ENCODE data around the gene RASD1.
"Not testable (repeated sequence)": the region's sequence is repeated elsewhere in the genome, so short reads cannot be mapped to it uniquely, and the experiment has no call there.

Gene RASD1

DNA sequence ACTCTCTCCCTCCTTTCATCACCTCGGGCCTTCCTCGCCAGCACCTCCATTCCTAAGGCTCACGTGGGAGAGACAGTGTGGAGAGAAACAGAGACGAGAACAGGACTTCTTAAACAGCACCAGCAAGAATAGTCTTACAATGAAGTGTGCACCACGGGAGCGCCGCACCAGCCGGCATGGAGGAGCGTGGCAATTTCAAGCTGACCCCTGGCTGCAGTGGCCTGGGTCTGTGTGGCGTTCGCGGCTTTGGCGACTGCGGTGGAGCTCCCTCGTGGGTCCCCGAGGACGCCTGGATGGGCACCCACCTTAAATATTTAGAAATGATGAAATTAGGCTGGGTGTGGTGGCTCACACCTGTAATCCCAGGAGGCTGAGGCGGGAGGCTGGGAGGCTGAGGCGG lies 39.9 kb downstream of the RASD1 start:
- Histone ChIP-seq H3K4me1 (ENCODE audit: insufficient read depth, low read length) (no peaks in the 10 kb centered on the region), H3K27me3 (ENCODE audit: insufficient read depth, low read length) (no peaks in the 10 kb centered on the region), H3K9me3 (ENCODE audit: insufficient read depth, low read depth, low read length) (peaks cover 5% of the 10 kb centered on the region; the same call in 1 of the 2 replicates), H3K36me3 (ENCODE audit: insufficient read depth, low read depth, low read length) (no peaks in the 10 kb centered on the region), H3K27ac (ENCODE audit: low read length) (no peak overlapping the region), H3K4me3 (ENCODE audit: low read length) (no peak overlapping the region), H3K9ac (ENCODE audit: low read depth, low read length) (no peak overlapping the region)

DNA sequence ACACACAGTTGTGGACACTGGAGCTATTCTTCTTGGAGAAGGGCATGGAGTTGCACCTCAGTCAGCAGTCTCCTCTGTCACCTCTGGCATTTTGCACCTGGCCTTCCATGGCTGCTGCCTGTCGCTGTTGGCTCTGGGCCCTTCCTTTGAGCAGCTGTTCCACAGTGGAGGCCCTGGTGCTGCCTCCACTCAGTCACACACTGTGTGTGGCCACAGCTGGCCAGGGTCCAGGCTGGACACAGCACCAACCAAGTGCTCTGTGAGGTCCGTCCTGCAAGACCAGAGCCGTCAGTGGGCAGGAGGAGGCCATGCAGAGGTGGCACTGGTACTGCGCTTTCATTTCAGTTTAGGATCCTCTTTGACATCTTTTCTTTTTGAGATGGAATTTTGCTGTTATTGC lies 41.0 kb downstream of the RASD1 start:
- H3K4me1 ChIP-seq (ENCODE audit: insufficient read depth, low read length): no peaks in the 10 kb centered on the region
- no peak overlapping the region for H3K9ac ChIP-seq (ENCODE audit: low read depth, low read length)
- peaks cover 5% of the 10 kb centered on the region; the same call in 1 of the 2 replicates for H3K9me3 ChIP-seq (ENCODE audit: insufficient read depth, low read depth, low read length)
- H3K27ac ChIP-seq (ENCODE audit: low read length): no peak overlapping the region
- H3K4me3 ChIP-seq (ENCODE audit: low read length): no peak overlapping the region
- H3K27me3 ChIP-seq (ENCODE audit: insufficient read depth, low read length): no peaks in the 10 kb centered on the region
- H3K36me3 ChIP-seq (ENCODE audit: insufficient read depth, low read depth, low read length): no peaks in the 10 kb centered on the region

DNA sequence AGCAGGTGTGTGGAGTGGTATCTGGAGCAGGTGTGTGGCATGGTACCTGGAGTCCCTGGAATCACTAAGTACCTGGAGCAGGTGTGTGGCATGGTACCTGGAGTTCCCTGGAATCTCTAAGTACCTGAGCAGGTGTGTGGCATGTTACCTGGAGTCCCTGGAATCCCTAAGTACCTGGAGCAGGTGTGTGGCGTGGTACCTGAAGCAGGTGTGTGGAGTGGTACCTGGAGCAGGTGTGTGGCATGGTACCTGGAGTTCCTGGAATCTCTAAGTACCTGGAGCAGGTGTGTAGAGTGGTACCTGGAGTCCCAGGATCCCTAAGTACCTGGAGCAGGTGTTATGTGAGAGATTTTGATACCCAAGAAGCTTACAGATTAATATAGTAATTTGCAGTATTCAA lies 41.5 kb downstream of the RASD1 start:
- not testable (repeated sequence) for H3K9ac ChIP-seq (ENCODE audit: low read depth, low read length); H3K4me1 ChIP-seq (ENCODE audit: insufficient read depth, low read length); H3K36me3 ChIP-seq (ENCODE audit: insufficient read depth, low read depth, low read length); H3K27ac ChIP-seq (ENCODE audit: low read length); H3K27me3 ChIP-seq (ENCODE audit: insufficient read depth, low read length); H3K9me3 ChIP-seq (ENCODE audit: insufficient read depth, low read depth, low read length); H3K4me3 ChIP-seq (ENCODE audit: low read length)

DNA sequence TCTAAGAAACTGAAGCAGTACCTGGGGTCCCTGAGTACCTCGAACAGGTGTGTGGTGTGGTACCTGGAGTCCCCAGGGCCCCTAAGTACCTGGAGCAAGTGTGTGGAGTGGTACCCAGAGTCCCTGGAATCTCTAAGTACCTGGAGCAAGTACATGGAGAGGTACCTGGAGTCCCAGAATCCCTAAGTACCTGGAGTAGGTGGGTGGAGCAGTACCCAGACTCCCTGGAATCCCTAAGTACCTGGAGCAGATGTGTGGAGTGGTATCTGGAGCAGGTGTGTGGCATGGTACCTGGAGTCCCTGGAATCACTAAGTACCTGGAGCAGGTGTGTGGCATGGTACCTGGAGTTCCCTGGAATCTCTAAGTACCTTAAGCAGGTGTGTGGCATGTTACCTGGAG lies 41.9 kb downstream of the RASD1 start:
- Histone ChIP-seq H3K27ac (ENCODE audit: low read length) (no peak overlapping the region), H3K4me1 (ENCODE audit: insufficient read depth, low read length) (no peaks in the 10 kb centered on the region), H3K9me3 (ENCODE audit: insufficient read depth, low read depth, low read length) (no peaks in the 10 kb centered on the region), H3K36me3 (ENCODE audit: insufficient read depth, low read depth, low read length) (no peaks in the 10 kb centered on the region), H3K27me3 (ENCODE audit: insufficient read depth, low read length) (no peaks in the 10 kb centered on the region), H3K9ac (ENCODE audit: low read depth, low read length) (no peak overlapping the region), H3K4me3 (ENCODE audit: low read length) (no peak overlapping the region)

DNA sequence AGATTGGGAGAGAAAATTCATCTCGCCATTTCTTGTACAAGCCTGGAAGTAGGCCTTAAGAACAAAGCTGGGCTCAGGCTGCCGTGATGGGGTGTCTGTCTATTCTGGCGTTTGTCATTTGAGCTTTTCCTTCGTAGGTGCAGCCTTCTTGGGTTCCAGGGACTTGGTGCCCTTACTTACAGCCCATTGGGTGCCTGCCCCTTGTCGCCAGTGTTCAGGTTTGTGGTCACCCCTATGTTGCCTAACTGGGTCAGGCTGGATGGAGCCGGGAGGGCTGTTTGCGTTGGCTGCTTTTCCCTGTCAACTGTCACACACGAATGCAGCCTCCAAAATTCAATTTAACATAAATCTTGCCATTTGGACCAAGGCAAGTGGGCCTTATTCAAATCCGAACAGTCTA lies 43.1 kb downstream of the RASD1 start:
- Histone ChIP-seq H3K9me3 (ENCODE audit: insufficient read depth, low read depth, low read length) (no peaks in the 10 kb centered on the region), H3K4me1 (ENCODE audit: insufficient read depth, low read length) (no peaks in the 10 kb centered on the region), H3K4me3 (ENCODE audit: low read length) (no peak overlapping the region), H3K9ac (ENCODE audit: low read depth, low read length) (no peak overlapping the region), H3K27me3 (ENCODE audit: insufficient read depth, low read length) (no peaks in the 10 kb centered on the region), H3K27ac (ENCODE audit: low read length) (no peak overlapping the region), H3K36me3 (ENCODE audit: insufficient read depth, low read depth, low read length) (no peaks in the 10 kb centered on the region)

DNA sequence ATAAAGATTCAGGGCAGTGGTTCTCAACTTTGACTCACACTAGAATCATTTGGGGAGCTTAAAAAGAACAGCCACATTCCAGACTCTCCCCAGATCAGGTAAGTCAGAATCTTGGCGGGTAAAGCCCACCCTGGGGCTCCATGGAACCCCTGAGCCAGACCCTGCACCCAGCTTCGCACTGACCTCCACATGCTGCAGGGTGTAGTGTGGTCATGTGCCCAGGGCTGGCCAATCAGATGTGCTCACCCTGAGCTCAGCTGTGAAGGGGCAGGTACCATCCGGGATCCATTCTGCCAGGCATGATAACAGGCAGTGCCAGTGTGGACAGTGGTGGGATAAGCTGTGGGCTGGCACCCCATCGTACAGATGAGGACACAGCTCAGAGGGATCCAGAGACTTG lies 47.5 kb downstream of the RASD1 start:
- no peak overlapping the region for H3K27ac ChIP-seq (ENCODE audit: low read length)
- H3K27me3 ChIP-seq (ENCODE audit: insufficient read depth, low read length): no peaks in the 10 kb centered on the region; the same call in 1 of the 2 replicates
- H3K9me3 ChIP-seq (ENCODE audit: insufficient read depth, low read depth, low read length): no peaks in the 10 kb centered on the region
- no peak overlapping the region for H3K4me3 ChIP-seq (ENCODE audit: low read length)
- no peaks in the 10 kb centered on the region for H3K36me3 ChIP-seq (ENCODE audit: insufficient read depth, low read depth, low read length)
- 0 out of 2 replicates have a peak, but pooled peaks cover 2% of the 10 kb centered on the region for H3K4me1 ChIP-seq (ENCODE audit: insufficient read depth, low read length)
- no peak overlapping the region for H3K9ac ChIP-seq (ENCODE audit: low read depth, low read length)

DNA sequence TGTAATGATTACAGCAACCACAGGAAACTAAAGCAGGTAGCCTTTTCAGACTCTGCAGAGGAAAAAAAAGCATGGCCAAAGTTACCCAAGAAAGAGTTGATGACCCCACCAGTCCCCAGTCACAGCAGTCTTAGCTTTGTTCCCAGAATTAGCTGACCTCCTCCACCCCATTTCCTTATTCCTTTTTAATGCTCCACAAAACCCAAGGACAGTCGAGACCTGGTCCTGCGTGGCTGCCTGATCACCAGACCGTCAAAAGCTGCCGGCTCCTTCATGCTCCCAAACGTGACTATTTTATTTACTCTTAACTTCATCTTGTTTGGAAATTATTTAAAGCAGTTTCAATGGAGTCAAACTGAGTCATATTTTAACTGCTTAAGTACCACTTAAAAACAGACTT lies 48.1 kb downstream of the RASD1 start:
- Histone ChIP-seq H3K9ac (ENCODE audit: low read depth, low read length) (no peak overlapping the region), H3K9me3 (ENCODE audit: insufficient read depth, low read depth, low read length) (no peaks in the 10 kb centered on the region), H3K4me1 (ENCODE audit: insufficient read depth, low read length) (0 out of 2 replicates have a peak, but pooled peaks cover 2% of the 10 kb centered on the region), H3K36me3 (ENCODE audit: insufficient read depth, low read depth, low read length) (no peaks in the 10 kb centered on the region), H3K27me3 (ENCODE audit: insufficient read depth, low read length) (no peaks in the 10 kb centered on the region; the same call in 1 of the 2 replicates), H3K27ac (ENCODE audit: low read length) (no peak overlapping the region), H3K4me3 (ENCODE audit: low read length) (no peak overlapping the region)

DNA sequence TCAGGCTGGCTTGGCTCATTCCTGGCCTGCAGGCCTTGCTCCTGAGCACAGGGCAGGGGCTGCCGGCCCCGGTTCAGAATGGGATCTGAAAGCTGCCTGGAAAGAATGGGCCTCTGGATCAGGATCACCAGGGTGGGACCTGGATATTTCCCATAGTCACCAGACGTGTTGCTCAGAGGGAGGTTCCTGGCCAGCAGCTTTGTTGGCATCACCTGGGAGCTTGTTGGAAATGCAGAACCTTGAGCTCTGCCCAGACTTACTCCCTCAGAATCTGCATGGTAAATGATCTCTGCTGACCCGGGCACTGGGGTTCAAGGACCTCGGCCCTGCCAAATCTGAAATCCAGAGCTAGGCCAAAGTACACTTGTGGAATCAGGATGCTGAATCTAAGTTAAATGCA lies 48.9 kb downstream of the RASD1 start:
- no peaks in the 10 kb centered on the region for H3K36me3 ChIP-seq (ENCODE audit: insufficient read depth, low read depth, low read length)
- no peak overlapping the region for H3K9ac ChIP-seq (ENCODE audit: low read depth, low read length)
- H3K9me3 ChIP-seq (ENCODE audit: insufficient read depth, low read depth, low read length): no peaks in the 10 kb centered on the region
- 0 out of 2 replicates have a peak, but pooled peaks cover 2% of the 10 kb centered on the region for H3K4me1 ChIP-seq (ENCODE audit: insufficient read depth, low read length)
- no peak overlapping the region for H3K27ac ChIP-seq (ENCODE audit: low read length)
- no peaks in the 10 kb centered on the region; the same call in 1 of the 2 replicates for H3K27me3 ChIP-seq (ENCODE audit: insufficient read depth, low read length)
- no peak overlapping the region for H3K4me3 ChIP-seq (ENCODE audit: low read length)

DNA sequence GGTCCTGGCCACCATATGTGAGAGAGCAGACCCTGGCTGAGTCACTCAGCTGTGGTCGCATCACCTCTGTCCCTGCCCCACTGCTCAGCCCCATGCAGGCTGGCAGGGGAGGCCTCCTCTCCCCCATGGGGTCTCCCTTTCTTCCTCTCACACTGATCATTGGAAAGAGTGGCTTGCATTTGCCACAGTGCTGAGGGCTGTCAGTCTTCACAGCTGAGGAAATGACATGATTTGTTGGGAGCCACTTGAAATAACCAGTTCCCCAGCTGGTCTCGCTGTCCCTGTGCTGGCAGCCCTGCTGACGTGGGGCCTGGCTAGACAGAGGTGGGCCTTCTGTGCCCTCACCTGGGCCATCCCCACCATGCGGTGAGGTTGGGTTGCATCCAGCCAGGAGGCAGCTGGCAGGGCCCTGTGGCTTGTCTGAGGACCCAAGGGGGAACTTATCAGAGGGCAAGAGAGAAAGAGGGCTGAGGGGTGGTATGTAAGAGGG lies 49.5 kb downstream of the RASD1 start:
- no peaks in the 10 kb centered on the region; the same call in 1 of the 2 replicates for H3K27me3 ChIP-seq (ENCODE audit: insufficient read depth, low read length)
- no peaks in the 10 kb centered on the region for H3K36me3 ChIP-seq (ENCODE audit: insufficient read depth, low read depth, low read length)
- 0 out of 2 replicates have a peak, but pooled peaks cover 2% of the 10 kb centered on the region for H3K4me1 ChIP-seq (ENCODE audit: insufficient read depth, low read length)
- no peak overlapping the region for H3K4me3 ChIP-seq (ENCODE audit: low read length)
- no peak overlapping the region for H3K9ac ChIP-seq (ENCODE audit: low read depth, low read length)
- H3K9me3 ChIP-seq (ENCODE audit: insufficient read depth, low read depth, low read length): no peaks in the 10 kb centered on the region
- no peak overlapping the region for H3K27ac ChIP-seq (ENCODE audit: low read length)

DNA sequence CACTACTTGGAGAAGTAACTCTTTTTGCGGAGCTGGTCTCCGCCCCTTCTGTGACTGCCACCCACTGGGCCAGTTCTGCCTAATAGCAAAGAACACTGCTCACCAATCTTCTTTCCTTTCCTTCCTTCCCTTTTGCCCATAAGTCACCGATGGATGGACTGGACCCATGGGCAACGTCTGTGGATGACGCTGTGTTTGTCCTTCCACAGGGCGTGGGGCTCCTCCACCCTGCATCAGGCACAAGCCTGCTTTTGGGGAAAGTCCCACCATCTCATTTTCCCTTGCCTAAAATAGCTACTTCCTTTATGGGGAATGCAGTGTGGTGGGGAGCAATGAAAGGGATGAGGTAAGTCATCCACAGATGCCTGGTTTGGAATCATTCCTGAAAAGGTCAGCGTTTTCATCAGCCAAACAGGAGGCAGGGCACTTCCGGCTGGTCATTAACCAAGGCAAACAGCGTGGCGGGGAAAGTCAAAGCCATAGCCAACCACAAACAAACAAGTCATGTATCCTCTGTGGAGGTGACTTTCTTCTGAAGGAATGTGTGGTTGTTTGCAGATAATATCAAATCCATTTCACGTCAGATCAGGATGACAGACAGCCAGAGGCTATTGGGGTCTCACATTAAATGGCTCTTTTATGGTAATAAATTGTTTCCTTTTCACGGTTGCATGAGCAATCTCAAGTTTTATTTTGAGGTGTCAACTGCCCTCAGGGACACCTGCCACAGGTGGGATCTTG lies 50.1 kb downstream of the RASD1 start:
- Histone ChIP-seq H3K4me3 (ENCODE audit: low read length) (no peak overlapping the region), H3K27ac (ENCODE audit: low read length) (no peak overlapping the region)

DNA sequence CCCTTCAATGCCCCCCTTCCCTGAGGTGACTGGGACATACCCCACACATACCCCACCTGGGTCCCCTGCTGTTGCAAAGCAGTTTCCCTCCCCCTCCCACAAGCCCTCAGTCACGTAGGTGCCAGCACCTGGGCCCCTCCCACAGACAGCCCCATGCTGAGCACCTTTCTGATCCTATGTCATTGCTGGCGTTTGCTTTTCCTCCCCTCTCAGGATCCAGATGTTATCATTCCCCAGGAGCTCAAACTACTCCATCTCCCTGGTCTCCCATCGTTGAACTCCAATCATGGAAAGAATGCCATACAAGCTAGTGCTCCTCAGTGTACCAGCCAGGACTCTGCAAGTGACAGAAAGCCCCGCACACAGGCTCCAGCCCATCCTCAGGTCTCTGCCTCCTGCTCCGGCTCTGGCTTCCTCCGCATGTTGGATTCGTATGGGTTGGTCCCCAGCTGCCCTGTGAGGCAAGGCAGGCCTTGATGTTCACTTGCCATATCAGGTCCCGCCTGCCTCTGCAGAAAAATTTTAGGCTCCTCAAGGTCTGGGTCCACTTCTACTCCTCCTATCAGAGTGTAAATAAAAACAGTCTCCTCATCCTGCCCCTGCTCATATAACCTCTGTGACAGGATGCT lies 50.8 kb downstream of the RASD1 start:
- no peak overlapping the region for H3K27ac ChIP-seq (ENCODE audit: low read length)
- H3K9ac ChIP-seq (ENCODE audit: low read depth, low read length): no peak overlapping the region
- H3K4me3 ChIP-seq (ENCODE audit: low read length): no peak overlapping the region

More for the DNA sequence above, 50.1 kb downstream of the RASD1 start:
- Histone ChIP-seq H3K9me3 (ENCODE audit: insufficient read depth, low read depth, low read length) (no peaks in the 10 kb centered on the region), H3K9ac (ENCODE audit: low read depth, low read length) (no peak overlapping the region), H3K36me3 (ENCODE audit: insufficient read depth, low read depth, low read length) (no peaks in the 10 kb centered on the region), H3K27me3 (ENCODE audit: insufficient read depth, low read length) (no peaks in the 10 kb centered on the region; the same call in 1 of the 2 replicates), H3K4me1 (ENCODE audit: insufficient read depth, low read length) (0 out of 2 replicates have a peak, but pooled peaks cover 2% of the 10 kb centered on the region)

More for the DNA sequence above, 50.8 kb downstream of the RASD1 start:
- no peaks in the 10 kb centered on the region for H3K9me3 ChIP-seq (ENCODE audit: insufficient read depth, low read depth, low read length)
- H3K4me1 ChIP-seq (ENCODE audit: insufficient read depth, low read length): peaks cover 3% of the 10 kb centered on the region; the same call in 1 of the 2 replicates
- no peaks in the 10 kb centered on the region; the same call in 1 of the 2 replicates for H3K27me3 ChIP-seq (ENCODE audit: insufficient read depth, low read length)
- no peaks in the 10 kb centered on the region for H3K36me3 ChIP-seq (ENCODE audit: insufficient read depth, low read depth, low read length)
